ENCODE results near the gene SLC10A3. TPM values are rescaled to one million over a fixed set of nuclear protein-coding genes. Genes with fewer than 3 reads are reported as not detected.

The SLC10A3 gene
- total and polyA plus RNA-seq, 2 of the 8 experiments (the other 6 are each of a cell fraction or from before 2014, with no cell fraction given) = 6.8 to 9.5 TPM

GRCh38 chrX:154485150-154486051 is 5.0 kb downstream of the SLC10A3 start:
- H3K79me1 ChIP-seq (ENCODE audit: low read depth, low read length) = no peaks in the 10 kb centered on the region
- no peak overlapping the region for H2BK15ac ChIP-seq (ENCODE audit: low read length)
- H4K5ac ChIP-seq (ENCODE audit: insufficient read length, low read depth, low read length) = no peak overlapping the region
- H4K20me1 ChIP-seq (replicated peaks in 1 of 2; ENCODE audit: control insufficient read depth in 1 of 2, insufficient read depth in 2 of 2, low read length in 2 of 2) = peaks cover 1 to 2% of the 10 kb centered on the region in 2 experiments
- H3K4me2 ChIP-seq (ENCODE audit: insufficient read depth in 1 of 2, low read depth in 2 of 2, low read length in 2 of 2) = peak overlapping the region; percentile 68
- H3K4ac ChIP-seq (replicated peaks; ENCODE audit: insufficient read length, low read depth, low read length) = no peak overlapping the region
- no peak overlapping the region for H3K18ac ChIP-seq (ENCODE audit: extremely low read depth, low read length)
- CTCF ChIA-PET (ENCODE audit: partially characterized antibody) = interaction anchor here (0.6 to 2.3 kb wide), 7 partner anchors 13 to 112 kb away, joined by 3 to 5 read pairs (median 3); no protein-coding TSS in a partner anchor
- no peak overlapping the region for H2BK120ac ChIP-seq (replicated peaks; ENCODE audit: low read depth, low read length)
- no peaks in the 10 kb centered on the region for H3K9me3 ChIP-seq (ENCODE audit: insufficient read depth in 2 of 2, low read depth in 1 of 2, low read length in 1 of 2)
- H3K27ac ChIP-seq (ENCODE audit: low read depth, low read length) = no peak overlapping the region
- H3K23me2 ChIP-seq (ENCODE audit: low read depth, low read length) = no peaks in the 10 kb centered on the region; the same call in 1 of the 2 replicates
- no peak overlapping the region for H2BK5ac ChIP-seq (ENCODE audit: low read depth, low read length)
- H2AK5ac ChIP-seq (ENCODE audit: low read depth, low read length) = no peak overlapping the region
- 87% methylated on average over 16 of the region's 35 CpGs; no CpG with 5 or more reads in 1 of the 2 experiments for WGBS, 2 experiments (ENCODE audit: extremely low coverage in 1 of 2, insufficient coverage in 1 of 2, insufficient read length in 1 of 2, insufficient replicate concordance in 2 of 2, low coverage in 1 of 2, low lambda C conversion rate in 2 of 2, missing lambda C conversion rate in 1 of 2)
- H3K79me2 ChIP-seq (ENCODE audit: control insufficient read depth in 1 of 2, insufficient read depth in 2 of 2, low read length in 2 of 2) = no peaks in the 10 kb centered on the region
- no peak overlapping the region for H3K9ac ChIP-seq (replicated peaks in 1 of 4; ENCODE audit: extremely low read depth in 1 of 4, low read depth in 3 of 4, low read length in 3 of 4)
- peak in 1 of 2 experiments; percentile 47 for DNase-seq (ENCODE audit: low read depth in 1 of 2, low spot score in 2 of 2)
- POLR2A ChIA-PET (ENCODE audit: partially characterized antibody) = interaction anchor here (0.7 to 2.3 kb wide), 5 partner anchors 13 to 88 kb away, joined by 3 to 6 read pairs (median 4); no protein-coding TSS in a partner anchor
- no peak overlapping the region for H2AFZ ChIP-seq (ENCODE audit: low read length)
- H3K27me3 ChIP-seq (replicated peaks in 1 of 4; ENCODE audit: control insufficient read depth in 3 of 4, extremely low read depth in 1 of 4, insufficient read depth in 3 of 4, low read length in 3 of 4) = no peaks in the 10 kb centered on the region; a peak in 1 of 7 replicates
- H4K91ac ChIP-seq (replicated peaks; ENCODE audit: insufficient read length, low read length) = no peak overlapping the region
- H3K4me1 ChIP-seq (replicated peaks in 1 of 4; ENCODE audit: control insufficient read depth in 3 of 4, insufficient read depth in 4 of 4, low read length in 3 of 4) = peaks cover 0 to 12% (median 3%) of the 10 kb centered on the region in 4 experiments; a peak in 4 of 7 replicates
- no peak overlapping the region for H2BK20ac ChIP-seq (ENCODE audit: low read length)
- H3K56ac ChIP-seq (replicated peaks; ENCODE audit: insufficient read length, low read depth, low read length) = no peak overlapping the region
- H4K8ac ChIP-seq (ENCODE audit: extremely low read depth, insufficient read depth, low read length) = no peak overlapping the region; the same call in 1 of the 2 replicates
- H2BK12ac ChIP-seq (ENCODE audit: low read depth, low read length) = no peak overlapping the region
- H3K23ac ChIP-seq (ENCODE audit: insufficient read length) = no peak overlapping the region
- peaks cover 0 to 13% (median 0%) of the 10 kb centered on the region in 4 experiments; a peak in 2 of 8 replicates for H3K36me3 ChIP-seq (ENCODE audit: control insufficient read depth in 2 of 4, insufficient read depth in 4 of 4, low read length in 3 of 4)
- no peak for FAIRE-seq
- no peak overlapping the region for H3K14ac ChIP-seq (ENCODE audit: insufficient read length)
- H3K4me3 ChIP-seq (ENCODE audit: extremely low read depth in 1 of 4, insufficient read depth in 2 of 4, low read depth in 3 of 4, low read length in 4 of 4) = peak overlapping the region; percentile 37 to 81 (median 58)
- TF ChIP-seq SP4 (IDR thresholded peaks at IDR 0.05; ENCODE audit: low read length) (no peak), NANOG (IDR thresholded peaks at IDR 0.05; ENCODE audit: insufficient read depth, low read depth, low read length, poor library complexity, severe bottlenecking) (no peak), HDAC2 (IDR thresholded peaks at IDR 0.05; ENCODE audit: borderline replicate concordance in 1 of 2, low read depth in 2 of 2, low read length in 2 of 2) (no peak), HDAC6 (IDR thresholded peaks at IDR 0.05; ENCODE audit: low read depth, low read length) (no peak), GTF2F1 (IDR thresholded peaks at IDR 0.05; ENCODE audit: borderline replicate concordance, low read depth, low read length) (no peak), RAD21 (IDR thresholded peaks at IDR 0.05 in 1 of 2, conservative IDR thresholded peaks at IDR 0.05 in 1 of 2; ENCODE audit: low read depth in 2 of 2, low read length in 2 of 2) (no peak), TBP (IDR thresholded peaks at IDR 0.05; ENCODE audit: low read depth, low read length) (no peak), SP1 (IDR thresholded peaks at IDR 0.05; ENCODE audit: low read depth, low read length) (no peak), SUZ12 (IDR thresholded peaks at IDR 0.05; ENCODE audit: low read length) (no peak), RNF2 (IDR thresholded peaks at IDR 0.05; ENCODE audit: borderline replicate concordance, low read depth, low read length, missing control alignments, poor library complexity, severe bottlenecking) (no peak)

Measured in H1 (cell line).